Pulmonary artery endothelial cell (primary cell): ENCODE results near the gene NAV2. TPM values are rescaled to one million over a fixed set of nuclear protein-coding genes. Genes with fewer than 3 reads are reported as not detected.
"Not testable (repeated sequence)": the region's sequence is repeated elsewhere in the genome, so short reads cannot be mapped to it uniquely, and the experiment has no call there.

ENCODE experiments used
- DNase-seq: peaks from one replicate; pipeline ENCODE4 v3.0.0-alpha.2; 2011; ENCODE audit warnings: low read depth, low spot score
- total RNA-seq: library from RNA; depleted of rRNA; stranded (reverse); fragments of >200 nt; gene quantifications from 2 replicates; pipeline ENCODE4 v1.2.3, GENCODE V29; 2014

The NAV2 gene
- total RNA-seq, 1 donor from 2014 or later, result 9.5 TPM

DNA sequence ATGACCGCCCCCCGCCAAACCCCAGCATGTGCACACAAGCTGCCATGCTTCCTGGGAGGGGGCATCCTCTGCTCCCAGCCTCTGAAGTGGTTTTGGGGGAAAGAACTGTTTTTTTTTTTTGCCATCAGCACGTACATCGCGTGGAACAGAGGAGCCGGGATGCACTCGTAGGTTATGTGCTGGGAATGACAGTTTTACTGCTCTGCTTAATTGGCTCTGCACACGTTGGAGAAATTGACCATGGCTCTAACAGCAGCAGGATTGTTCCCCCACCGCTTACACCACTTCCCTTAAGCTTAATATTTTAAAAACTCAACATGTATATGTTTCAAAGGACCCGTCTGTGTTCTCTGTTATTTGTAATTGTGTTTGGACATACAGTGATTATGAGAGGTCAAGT is 175.2 kb downstream of the NAV2 start:
- DNase-seq, result no peak

DNA sequence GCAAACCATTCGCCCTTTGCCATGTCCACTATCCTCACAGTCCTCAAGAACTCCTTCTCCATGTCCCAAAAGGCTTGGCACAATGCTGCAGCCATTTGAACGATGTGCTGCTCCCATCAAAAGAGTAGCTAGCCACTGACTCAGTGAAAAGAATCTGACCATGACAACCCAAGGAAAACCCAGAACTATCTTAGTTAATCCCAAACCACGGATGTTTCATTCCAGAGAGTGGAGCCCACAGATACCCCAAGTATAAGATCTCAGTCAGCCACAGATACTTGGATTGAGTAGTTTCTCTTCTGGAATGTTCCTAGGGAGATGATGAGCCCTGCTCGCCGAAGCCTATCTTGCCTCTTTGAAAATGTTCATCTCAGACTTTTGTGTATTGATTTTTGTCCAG is 176.9 kb downstream of the NAV2 start:
- no peak for DNase-seq

DNA sequence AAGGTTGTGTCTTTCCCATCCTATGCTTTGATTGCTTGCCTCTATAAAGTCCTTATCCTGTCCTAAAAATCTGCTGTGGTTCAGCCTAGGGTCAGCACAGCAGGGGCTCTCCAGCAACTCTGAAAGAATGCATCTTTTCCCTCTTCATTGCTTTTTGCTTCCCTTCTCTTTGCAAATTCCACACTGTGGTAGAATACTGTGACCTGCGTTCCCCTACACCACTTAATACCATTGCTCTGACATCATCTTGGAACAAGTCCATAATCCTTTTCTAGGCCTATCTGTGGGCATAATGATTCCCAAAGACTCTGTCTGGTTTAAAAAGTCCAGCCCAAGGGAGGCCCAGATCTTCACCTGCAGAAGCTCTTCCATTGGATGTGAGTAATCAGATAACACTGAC is 177.7 kb downstream of the NAV2 start:
- DNase-seq, result no peak

DNA sequence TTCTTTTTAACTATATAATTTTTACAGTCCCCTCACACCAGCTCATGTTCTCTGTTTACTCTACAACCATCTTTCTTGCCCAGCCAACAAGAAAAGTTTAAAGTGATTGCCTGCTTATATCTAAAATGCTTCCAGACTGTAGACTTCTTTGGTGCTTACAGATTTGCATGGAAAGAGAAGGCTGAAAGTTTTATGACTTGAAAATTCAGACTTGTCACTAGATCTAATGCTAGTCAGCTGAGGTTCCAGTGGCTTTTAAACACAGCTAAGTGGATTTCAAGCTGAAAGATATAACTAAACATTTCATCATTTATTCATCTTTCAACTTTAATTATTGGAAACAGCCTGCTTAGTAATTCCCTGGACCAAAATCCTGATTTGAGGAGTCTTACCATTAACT is 178.4 kb downstream of the NAV2 start:
- DNase-seq, result no peak

GRCh38 chr11:19892387-19892786 is 179.8 kb downstream of the NAV2 start:
- DNase-seq, result no peak

GRCh38 chr11:19892876-19893275 is 180.2 kb downstream of the NAV2 start:
- DNase-seq, result no peak

- DNase-seq, result no peak
Measured at GRCh38 chr11:19894404-19894803, 181.8 kb downstream of the NAV2 start.

DNA sequence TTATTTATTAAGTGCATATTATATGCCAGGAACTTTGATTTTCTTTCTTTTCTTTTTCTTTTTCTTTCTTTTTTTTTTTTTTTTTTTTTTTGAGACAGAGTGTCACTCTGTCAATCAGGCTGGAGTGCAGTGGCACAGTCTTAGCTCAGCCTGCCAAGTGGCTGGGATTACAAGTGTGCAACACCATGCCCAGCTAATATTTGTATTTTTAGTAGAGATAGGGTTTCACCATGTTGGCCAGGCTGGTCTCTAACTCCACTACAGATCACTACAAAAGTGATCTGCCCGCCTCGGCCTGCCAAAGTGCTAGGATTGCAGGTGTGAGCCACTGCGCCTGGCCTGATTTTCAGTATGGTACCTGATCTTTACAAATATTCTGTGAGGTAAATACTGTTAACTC is 182.4 kb downstream of the NAV2 start:
- DNase-seq, result not testable (repeated sequence)

GRCh38 chr11:19895776-19896175 is 183.1 kb downstream of the NAV2 start:
- DNase-seq, result no peak

DNA sequence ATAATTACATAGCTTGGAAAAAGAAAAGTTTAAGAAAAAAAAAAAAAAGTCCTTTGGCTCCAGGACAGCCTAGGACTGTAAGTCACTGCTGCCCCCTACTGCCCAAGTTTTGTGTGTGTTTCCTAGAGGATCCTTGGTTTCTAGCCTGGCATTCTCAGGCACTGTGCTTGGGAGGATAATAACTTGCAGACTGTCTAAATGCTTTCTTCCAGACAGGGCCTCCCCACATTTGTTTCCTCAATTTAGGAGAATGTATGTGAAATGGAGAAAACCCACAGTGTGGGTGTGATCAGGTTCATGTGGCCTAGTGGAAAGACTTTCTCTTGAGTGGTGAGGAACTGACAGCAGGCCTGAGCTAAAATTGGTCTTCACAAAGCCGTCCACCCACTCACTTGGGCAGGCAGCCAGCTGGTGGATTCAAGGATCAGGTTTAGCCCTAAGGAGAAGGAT is 191.0 kb downstream of the NAV2 start:
- DNase-seq, result peak; percentile 55

DNA sequence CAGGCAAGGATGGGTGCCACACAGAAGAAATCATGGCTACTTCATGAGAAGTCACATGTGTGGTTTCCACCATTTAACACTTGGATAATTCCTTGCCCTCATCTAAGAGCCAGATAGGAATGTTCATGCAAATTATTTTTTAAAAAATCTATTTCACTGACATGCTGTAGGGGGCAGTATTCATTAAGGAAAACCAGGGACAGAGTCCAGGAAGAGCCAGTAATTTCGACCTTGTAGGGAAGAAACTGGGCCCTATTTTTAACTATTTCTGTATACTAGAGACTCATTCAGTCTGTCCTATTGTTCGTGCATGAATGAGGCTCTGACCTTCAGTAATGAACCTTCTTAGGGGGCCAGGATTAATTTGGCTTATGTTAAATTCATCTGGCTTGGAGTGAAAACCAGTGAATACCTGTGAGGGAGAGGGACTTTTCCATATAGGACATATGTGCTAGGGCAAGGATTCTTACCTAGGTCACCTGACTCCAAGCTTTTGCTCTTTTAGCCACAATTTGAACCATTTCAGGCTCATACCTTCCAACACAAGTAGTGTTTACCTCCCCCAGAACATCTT is 192.7 kb downstream of the NAV2 start:
- peak; percentile 26 for DNase-seq

DNA sequence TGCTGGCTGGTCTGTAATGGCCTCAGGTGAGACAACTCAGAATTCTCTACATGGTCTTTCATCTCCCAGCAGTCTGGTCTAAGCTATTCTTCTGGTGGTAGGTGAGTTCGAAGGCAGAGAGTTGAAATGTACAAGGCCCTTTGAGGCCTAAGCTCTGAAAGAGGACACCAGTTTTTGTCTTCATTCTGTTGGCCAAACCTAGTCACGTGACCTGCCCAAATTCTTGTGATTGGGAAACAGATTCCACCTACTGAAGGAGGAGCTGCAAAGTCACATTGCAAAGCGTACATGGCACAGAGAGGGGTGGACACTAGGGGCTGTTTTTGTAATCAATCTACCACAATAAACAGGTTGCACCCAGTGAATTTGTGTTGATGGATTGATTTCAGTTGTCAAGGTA is 193.5 kb downstream of the NAV2 start:
- DNase-seq, result no peak

DNA sequence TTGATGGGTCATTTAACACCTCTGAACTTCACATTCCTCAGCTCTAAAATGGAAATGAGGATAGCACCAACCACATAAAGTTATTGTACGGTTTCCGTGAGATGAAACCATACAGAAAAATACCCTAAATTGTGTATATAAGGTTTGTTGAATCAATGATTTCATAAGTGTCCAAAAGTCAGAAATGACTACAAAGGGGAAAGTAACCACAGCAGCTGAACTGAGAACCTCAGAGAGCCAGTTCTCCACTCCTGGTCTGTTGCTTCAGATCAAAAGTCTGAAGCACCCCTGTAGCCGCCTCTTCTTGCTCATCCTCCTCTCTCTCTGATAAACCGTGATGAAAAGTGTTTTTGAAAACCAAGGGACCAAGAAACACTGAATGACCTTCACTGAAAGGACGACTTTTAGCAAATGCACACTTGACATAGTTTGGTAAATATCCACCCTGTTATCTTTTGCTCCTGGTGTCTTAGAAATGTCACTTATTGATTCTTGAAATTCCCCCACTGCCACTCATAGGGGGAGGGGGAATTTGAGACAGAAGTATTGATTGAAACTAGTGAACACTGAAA is 194.5 kb downstream of the NAV2 start:
- no peak for DNase-seq

DNA sequence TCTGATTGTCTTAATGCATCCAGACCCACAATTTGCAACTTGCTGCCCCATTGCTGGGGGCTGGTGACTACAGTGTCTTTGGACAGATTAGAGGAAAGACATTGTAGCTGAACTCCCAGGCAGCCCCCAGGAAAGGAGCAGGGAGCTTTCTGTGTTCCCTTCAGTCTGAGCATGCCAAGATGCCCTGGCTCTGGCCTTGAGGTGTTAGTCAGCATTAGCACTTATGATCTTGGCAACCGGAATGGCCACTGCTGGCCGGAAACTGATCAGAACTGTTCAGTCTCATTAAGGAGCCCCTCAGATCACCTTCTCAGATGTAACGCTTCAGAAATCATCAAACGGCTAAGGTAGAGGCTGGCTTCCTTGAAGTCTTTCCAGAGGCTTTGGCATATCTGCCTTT is 195.2 kb downstream of the NAV2 start:
- no peak for DNase-seq

GRCh38 chr11:19910931-19911330 is 198.3 kb downstream of the NAV2 start:
- no peak for DNase-seq

- DNase-seq, result no peak
Measured at GRCh38 chr11:19912115-19912957, 199.7 kb downstream of the NAV2 start.

DNA sequence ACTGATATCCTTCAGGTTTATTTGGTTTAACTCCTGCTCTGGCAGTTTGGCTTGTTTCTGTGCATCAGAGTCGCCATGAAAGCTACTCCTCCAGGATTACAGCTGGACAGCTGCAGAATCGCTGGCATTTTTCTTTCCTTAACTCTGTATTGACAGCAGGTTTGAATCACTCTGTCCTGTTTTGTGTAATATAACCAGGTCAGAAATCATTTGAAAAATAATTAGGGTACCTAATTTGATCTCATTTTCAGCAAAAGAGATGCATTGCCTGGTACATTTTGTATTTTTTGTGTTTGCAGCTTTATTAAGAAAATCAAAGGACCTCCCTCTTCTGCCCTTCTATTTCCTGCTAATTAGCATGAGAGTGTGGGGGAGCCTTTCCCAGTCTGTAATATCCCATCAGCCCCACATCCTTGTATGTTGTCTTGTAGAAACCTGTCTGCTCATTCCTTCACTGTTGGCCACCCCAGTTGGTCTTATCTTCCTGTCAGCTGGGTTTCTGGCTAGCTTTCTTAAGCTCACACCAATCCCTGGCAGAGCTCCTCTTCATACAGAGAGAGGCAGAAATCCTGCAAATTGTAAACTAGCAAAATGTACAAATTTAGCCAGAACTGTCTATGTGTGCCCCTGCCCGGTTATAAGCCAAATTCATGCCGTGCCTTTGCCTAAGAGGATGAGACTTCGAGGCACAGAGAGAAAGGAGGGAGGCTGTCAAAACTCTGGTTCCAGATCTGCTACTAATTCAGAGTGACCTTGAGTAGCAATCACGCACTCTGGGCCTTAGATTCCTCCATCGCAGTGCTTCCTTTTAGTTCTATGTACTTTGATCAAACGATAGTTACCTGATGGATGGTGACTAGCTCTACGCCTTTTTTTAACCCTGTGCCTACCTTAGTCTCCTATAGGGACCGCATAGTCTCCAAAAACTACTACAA is 200.6 kb downstream of the NAV2 start:
- DNase-seq, result no peak

DNA sequence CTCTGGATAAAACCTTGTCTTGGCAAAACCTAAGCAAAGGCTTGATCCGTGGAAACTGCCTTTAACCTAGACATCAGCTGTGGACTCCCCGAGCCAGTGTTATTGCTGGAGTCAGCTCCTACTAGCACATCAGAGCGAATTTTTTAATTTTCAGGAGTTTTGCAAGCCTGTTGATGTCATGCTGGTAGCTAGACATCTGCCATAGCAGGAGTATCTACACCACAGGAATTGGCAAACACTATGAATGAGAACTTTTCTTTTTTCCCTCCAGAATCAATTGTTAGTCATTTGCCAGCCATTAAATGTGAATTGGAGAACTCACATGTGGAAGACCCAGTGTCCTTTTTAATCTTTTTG is 201.2 kb downstream of the NAV2 start:
- DNase-seq, result no peak

GRCh38 chr11:19915808-19916207 is 203.2 kb downstream of the NAV2 start:
- no peak for DNase-seq

DNA sequence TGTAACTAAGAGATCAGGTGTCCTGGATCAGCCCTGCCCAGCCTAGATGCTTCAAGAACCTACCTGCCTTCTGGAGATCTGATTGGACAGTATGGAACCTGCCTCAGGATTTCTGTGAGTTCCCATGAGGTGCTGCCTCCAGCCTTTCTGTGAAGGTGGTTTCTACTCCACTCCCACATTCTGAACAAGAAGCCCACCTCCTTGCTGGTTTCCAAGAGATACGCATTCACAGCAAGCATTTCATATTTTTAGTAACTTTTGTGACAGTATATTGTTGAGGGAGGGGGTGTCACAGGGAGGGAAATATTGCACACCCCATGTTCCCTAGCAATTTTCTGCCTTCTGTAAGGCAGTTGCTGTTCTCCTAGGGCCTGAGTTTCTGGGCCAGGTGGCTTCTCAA is 204.4 kb downstream of the NAV2 start:
- DNase-seq, result no peak

DNA sequence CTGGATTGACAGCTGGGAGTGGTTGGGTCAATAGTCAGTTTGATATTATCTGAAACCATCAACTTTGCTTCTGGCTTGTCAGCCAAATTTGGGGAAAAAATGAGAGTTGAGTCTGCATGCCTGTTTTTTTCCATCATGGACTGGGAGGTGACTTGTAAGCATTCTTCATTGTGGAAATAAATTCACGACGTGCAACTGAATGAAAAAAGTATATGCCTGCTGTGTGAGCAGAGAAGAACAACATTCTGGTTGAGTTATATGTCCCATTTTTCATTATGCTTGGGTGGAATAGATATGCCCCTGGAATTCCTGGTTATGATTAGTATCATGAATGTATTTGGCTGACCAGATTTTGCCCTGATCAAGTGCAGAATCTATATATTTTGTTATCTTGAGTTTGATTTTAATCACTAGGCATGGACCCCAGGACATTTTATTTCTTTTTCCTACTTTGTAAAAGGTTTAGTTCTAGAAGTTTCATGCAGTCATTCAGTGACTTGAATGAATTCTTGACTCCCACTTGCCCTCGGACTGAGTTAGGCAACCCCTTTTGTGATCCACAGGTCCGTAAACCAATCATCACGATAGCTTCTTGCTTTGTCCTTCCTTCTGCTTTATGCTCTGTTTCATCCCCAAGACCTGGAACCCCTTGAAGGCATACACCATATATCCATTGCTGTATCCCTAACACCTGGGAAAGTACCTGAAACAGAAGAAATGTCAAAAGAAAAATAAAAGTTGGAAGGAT is 205.8 kb downstream of the NAV2 start:
- DNase-seq, result no peak
